ENCODE measurements around the gene APOA4.

- TF ChIP-seq ZNF529 (tag by site-specific recombination; IDR thresholded peaks at IDR 0.05; ENCODE audit: insufficient replicate concordance) (no peak), KLF7 (tag by site-specific recombination; IDR thresholded peaks at IDR 0.05; ENCODE audit: borderline replicate concordance) (no peak), ZNF501 (tag by site-specific recombination; IDR thresholded peaks at IDR 0.05) (no peak), ZNF777 (tag by site-specific recombination; IDR thresholded peaks at IDR 0.05; ENCODE audit: borderline replicate concordance) (no peak), ZNF660 (tag by site-specific recombination; IDR thresholded peaks at IDR 0.05) (no peak), ZBTB1 (tag by site-specific recombination; IDR thresholded peaks at IDR 0.05) (no peak), ZNF776 (tag by site-specific recombination; IDR thresholded peaks at IDR 0.05; ENCODE audit: borderline replicate concordance) (no peak), ATF2 (tag by site-specific recombination; IDR thresholded peaks at IDR 0.05; ENCODE audit: low read depth) (no peak)
- TF ChIP-seq, protein P1, sequence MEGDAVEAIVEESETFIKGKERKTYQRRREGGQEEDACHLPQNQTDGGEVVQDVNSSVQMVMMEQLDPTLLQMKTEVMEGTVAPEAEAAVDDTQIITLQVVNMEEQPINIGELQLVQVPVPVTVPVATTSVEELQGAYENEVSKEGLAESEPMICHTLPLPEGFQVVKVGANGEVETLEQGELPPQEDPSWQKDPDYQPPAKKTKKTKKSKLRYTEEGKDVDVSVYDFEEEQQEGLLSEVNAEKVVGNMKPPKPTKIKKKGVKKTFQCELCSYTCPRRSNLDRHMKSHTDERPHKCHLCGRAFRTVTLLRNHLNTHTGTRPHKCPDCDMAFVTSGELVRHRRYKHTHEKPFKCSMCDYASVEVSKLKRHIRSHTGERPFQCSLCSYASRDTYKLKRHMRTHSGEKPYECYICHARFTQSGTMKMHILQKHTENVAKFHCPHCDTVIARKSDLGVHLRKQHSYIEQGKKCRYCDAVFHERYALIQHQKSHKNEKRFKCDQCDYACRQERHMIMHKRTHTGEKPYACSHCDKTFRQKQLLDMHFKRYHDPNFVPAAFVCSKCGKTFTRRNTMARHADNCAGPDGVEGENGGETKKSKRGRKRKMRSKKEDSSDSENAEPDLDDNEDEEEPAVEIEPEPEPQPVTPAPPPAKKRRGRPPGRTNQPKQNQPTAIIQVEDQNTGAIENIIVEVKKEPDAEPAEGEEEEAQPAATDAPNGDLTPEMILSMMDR (tag by site-specific recombination; IDR thresholded peaks at IDR 0.05), result no peak
- TF ChIP-seq, protein P2, sequence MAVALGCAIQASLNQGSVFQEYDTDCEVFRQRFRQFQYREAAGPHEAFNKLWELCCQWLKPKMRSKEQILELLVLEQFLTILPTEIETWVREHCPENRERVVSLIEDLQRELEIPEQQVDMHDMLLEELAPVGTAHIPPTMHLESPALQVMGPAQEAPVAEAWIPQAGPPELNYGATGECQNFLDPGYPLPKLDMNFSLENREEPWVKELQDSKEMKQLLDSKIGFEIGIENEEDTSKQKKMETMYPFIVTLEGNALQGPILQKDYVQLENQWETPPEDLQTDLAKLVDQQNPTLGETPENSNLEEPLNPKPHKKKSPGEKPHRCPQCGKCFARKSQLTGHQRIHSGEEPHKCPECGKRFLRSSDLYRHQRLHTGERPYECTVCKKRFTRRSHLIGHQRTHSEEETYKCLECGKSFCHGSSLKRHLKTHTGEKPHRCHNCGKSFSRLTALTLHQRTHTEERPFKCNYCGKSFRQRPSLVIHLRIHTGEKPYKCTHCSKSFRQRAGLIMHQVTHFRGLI (tag by site-specific recombination; IDR thresholded peaks at IDR 0.05), result no peak
Measured at GRCh38 chr11:116849060-116849459, 26.0 kb upstream of the APOA4 start.
